8988T (cell line): ENCODE data around the gene CNPY2.
"Not testable (repeated sequence)": the region's sequence is repeated elsewhere in the genome, so short reads cannot be mapped to it uniquely, and the experiment has no call there.

Source experiments
- DNase-seq: peaks from one replicate; pipeline ENCODE4 v3.0.0; 2011

CNPY2 gene

GRCh38 chr12:56297400-56297799 is 18.4 kb downstream of the CNPY2 start:
- DNase-seq = no peak

- no peak for DNase-seq
Observed at GRCh38 chr12:56296295-56296694, 19.5 kb downstream of the CNPY2 start.

GRCh38 chr12:56293795-56294194 is 22.0 kb downstream of the CNPY2 start:
- DNase-seq = no peak

- no peak for DNase-seq
Observed at GRCh38 chr12:56288705-56289387, 26.9 kb downstream of the CNPY2 start.

GRCh38 chr12:56286044-56286830 is 29.6 kb downstream of the CNPY2 start:
- no peak for DNase-seq

- not testable (repeated sequence) for DNase-seq
Observed at GRCh38 chr12:56284263-56284662, 31.5 kb downstream of the CNPY2 start.

- DNase-seq = no peak
Observed at GRCh38 chr12:56282579-56282978, 33.2 kb downstream of the CNPY2 start.

GRCh38 chr12:56282030-56282429 is 33.8 kb downstream of the CNPY2 start:
- DNase-seq = no peak

GRCh38 chr12:56280849-56281248 is 34.9 kb downstream of the CNPY2 start:
- DNase-seq = no peak

GRCh38 chr12:56278905-56279304 is 36.9 kb downstream of the CNPY2 start:
- DNase-seq = no peak

- DNase-seq = no peak
Observed at GRCh38 chr12:56274299-56274698, 41.5 kb downstream of the CNPY2 start.

- not testable (repeated sequence) for DNase-seq
Observed at GRCh38 chr12:56272468-56272867, 43.3 kb downstream of the CNPY2 start.

- no peak for DNase-seq
Observed at GRCh38 chr12:56271031-56271430, 44.8 kb downstream of the CNPY2 start.

GRCh38 chr12:56267443-56268071 is 48.2 kb downstream of the CNPY2 start:
- DNase-seq = no peak

- peak; percentile 97 for DNase-seq
Observed at GRCh38 chr12:56266693-56267442, 48.9 kb downstream of the CNPY2 start, which contains the start of gene COQ10A. Gene COQ10A, plus strand, starts transcription at chr12:56266942. Its CDS starts 177 bp downstream, at chr12:56267119.

- not testable (repeated sequence) for DNase-seq
Observed at GRCh38 chr12:56266068-56266692, 49.6 kb downstream of the CNPY2 start.

- not testable (repeated sequence) for DNase-seq
Observed at GRCh38 chr12:56262955-56263354, 52.8 kb downstream of the CNPY2 start.

- peak; percentile 72 for DNase-seq
Observed at GRCh38 chr12:56261503-56262232, 54.1 kb downstream of the CNPY2 start.

- DNase-seq = no peak
Observed at GRCh38 chr12:56260921-56261320, 54.9 kb downstream of the CNPY2 start.

GRCh38 chr12:56260380-56260779 is 55.4 kb downstream of the CNPY2 start:
- DNase-seq = no peak
